ENCODE data around the gene KRT24. TPM values are rescaled to one million over a fixed set of nuclear protein-coding genes. Genes with fewer than 3 reads are reported as not detected.

Gene KRT24
- total RNA-seq, 1 donor = not detected

DNA sequence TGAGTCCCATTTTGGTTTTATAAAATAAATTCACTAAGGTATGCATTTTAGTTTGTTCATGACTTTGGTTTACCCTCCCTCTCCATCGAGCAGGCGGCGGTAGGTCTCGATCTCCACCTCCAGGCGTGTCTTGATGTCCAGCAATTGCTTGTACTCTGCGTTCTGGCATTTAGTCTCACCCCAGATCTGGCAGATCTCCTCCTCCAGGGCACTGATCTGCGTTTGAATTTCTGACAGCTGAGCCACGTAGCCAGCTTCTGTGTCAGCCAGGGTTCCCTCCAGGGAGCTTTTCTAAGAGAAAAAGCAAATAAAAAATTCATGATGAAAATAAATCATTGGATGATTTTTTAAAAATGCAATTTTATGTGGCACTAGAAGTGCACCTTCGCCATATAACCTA is 4.2 kb downstream of the KRT24 start:
- H3K4me3 ChIP-seq (ENCODE audit: low read depth, low read length) = no peak overlapping the region
- TF ChIP-seq, protein P1, sequence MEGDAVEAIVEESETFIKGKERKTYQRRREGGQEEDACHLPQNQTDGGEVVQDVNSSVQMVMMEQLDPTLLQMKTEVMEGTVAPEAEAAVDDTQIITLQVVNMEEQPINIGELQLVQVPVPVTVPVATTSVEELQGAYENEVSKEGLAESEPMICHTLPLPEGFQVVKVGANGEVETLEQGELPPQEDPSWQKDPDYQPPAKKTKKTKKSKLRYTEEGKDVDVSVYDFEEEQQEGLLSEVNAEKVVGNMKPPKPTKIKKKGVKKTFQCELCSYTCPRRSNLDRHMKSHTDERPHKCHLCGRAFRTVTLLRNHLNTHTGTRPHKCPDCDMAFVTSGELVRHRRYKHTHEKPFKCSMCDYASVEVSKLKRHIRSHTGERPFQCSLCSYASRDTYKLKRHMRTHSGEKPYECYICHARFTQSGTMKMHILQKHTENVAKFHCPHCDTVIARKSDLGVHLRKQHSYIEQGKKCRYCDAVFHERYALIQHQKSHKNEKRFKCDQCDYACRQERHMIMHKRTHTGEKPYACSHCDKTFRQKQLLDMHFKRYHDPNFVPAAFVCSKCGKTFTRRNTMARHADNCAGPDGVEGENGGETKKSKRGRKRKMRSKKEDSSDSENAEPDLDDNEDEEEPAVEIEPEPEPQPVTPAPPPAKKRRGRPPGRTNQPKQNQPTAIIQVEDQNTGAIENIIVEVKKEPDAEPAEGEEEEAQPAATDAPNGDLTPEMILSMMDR (IDR thresholded peaks at IDR 0.05; ENCODE audit: insufficient read depth, low read length) = no peak
- DNase-seq (ENCODE audit: low read depth) = no peak

DNA sequence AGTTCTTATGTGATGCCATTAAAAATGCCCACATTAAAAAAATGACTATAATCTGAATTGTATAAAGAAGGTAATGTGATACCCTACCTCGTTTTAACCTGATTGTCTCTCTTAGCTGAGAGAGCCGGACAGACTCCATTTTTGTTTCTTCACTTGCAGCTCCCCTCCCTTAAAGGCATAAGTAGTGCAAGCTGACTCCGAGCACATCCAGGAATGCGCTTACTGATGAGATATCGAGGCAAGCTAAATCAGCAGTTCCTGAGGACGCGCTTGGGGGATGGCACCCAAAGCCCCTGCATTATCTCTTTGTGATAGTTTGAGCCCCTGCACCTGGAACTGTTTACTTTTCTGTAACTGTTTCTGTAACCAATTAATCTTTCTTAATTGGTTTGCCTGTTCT is 6.3 kb downstream of the KRT24 start:
- TF ChIP-seq, protein P1 (IDR thresholded peaks at IDR 0.05; ENCODE audit: insufficient read depth, low read length) = no peak
- H3K4me3 ChIP-seq (ENCODE audit: low read depth, low read length) = no peak overlapping the region
- DNase-seq (ENCODE audit: low read depth) = no peak

DNA sequence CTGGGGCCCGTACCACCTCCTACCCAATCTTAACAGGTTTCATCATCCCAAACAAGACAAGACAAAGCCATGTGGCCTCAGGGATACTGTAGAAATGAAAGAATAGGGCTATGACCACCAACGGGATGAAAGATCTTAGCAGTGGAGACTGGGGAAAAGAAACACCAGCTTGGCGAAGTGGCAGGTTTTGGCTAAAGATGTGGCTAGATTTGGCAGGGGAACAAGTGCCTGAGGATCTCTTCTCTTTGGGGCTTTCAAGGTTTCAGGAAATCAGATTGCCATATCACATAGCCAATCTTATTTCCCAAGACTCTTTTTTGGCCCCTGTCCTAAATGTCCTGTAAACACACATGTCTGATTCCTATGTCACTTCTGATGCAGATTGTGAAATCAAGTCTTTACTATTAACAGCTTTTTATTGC is 6.9 kb downstream of the KRT24 start:
- TF ChIP-seq, protein P1 (IDR thresholded peaks at IDR 0.05; ENCODE audit: insufficient read depth, low read length) = no peak
- no peak overlapping the region for H3K4me3 ChIP-seq (ENCODE audit: low read depth, low read length)
- no peak for DNase-seq (ENCODE audit: low read depth)

DNA sequence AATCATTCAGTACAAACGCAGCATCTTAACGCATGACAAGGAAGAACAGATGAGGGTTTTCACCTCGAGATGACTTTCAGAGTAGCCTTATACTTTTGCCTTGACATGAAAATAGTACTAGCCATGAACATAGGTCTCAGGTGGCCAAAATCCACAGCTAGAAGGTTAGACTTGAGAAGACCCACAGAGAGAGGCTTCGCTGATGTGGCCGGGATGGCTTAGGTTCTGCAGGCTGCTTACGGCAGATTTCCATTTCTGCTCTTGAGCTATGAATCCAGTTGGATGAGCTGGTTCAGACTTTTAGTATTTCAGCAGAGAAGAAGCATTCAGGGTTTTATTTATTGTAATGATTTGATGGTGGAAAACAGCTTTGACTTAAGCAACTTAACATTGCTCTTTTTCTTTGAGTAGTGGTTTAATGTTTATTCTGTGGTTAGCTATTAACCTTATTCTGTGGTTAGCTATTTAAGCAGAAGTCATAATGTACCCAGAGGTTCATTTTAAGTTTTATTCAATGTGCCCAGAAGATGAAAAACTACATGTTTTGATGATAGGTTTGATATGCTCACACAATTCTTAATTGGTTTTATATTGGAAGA is 7.6 kb downstream of the KRT24 start:
- no peak for DNase-seq (ENCODE audit: low read depth)
- TF ChIP-seq, protein P1 (IDR thresholded peaks at IDR 0.05; ENCODE audit: insufficient read depth, low read length) = no peak
- no peak overlapping the region for H3K4me3 ChIP-seq (ENCODE audit: low read depth, low read length)

DNA sequence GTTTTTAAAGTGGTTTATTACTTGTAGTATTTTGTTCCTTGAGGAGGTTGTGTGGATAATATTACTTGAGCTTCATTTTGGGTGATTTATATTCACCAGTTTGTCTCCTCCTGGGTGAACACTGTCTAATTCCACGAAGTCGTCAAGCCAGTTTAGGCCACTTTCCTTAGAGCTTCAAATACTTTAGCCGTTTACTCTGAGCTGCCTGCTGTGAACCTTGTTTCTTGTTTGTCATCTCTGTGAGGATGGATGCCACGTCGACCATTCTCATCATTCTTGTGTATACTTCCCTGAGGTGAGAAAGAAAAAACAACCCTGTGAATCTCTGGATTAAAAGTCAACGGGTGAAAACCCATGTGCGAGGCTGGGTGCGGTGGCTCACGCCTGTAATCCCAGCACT is 9.0 kb downstream of the KRT24 start:
- no peak overlapping the region for H3K4me3 ChIP-seq (ENCODE audit: low read depth, low read length)
- no peak for DNase-seq (ENCODE audit: low read depth)
- TF ChIP-seq, protein P1 (IDR thresholded peaks at IDR 0.05; ENCODE audit: insufficient read depth, low read length) = no peak

DNA sequence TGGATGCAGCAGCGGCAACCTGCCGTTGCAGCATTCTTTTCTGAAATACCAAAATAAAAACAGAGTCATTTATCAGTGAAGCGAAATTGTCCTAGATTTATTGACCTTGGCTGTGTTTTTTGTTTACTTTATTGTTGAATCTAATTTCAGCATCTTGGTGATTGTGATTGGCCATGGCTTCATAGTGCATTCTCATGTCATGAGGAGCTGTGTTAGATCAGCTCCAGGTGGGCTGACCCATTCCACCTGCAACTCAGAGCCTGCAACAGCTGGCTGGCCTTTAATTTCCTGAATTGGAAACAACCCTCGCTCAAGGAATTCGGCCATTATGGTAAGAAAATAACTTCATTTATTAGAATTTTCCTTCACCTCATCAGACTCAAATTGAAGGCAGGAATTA is 16.4 kb downstream of the KRT24 start:
- no peak for DNase-seq (ENCODE audit: low read depth)
- H3K4me3 ChIP-seq (ENCODE audit: low read depth, low read length) = no peak overlapping the region
- TF ChIP-seq, protein P1 (IDR thresholded peaks at IDR 0.05; ENCODE audit: insufficient read depth, low read length) = no peak

DNA sequence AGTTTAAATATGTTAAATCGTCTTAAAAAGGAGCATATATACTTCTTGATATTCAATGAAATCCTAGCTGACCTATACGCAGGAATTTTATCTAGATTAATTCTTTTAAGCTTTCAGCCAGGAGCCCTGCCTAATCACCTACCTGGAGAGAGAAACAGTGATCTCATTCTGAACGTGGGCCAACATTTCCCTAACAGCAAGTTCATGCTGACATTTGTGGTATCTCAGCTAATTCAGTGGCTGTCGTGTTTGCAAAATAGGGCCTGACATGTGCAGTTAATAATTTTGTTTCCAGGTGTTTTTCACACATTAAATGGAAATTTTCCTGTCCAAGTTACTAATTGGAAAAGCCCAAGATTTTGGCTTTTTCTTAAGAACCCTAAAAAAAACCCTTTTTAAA is 17.4 kb downstream of the KRT24 start:
- TF ChIP-seq, protein P1 (IDR thresholded peaks at IDR 0.05; ENCODE audit: insufficient read depth, low read length) = no peak
- no peak overlapping the region for H3K4me3 ChIP-seq (ENCODE audit: low read depth, low read length)
- no peak for DNase-seq (ENCODE audit: low read depth)

Measured in fibroblast of the aortic adventitia (primary cell).